Tibial nerve (tissue), 4 donors: ENCODE data around the gene SYT8. TPM values are rescaled to one million over a fixed set of nuclear protein-coding genes. Genes with fewer than 3 reads are reported as not detected.
A peak's percentile ranks its signal among the peaks of the same experiment; 100 is the strongest.

Experiments
- DNase-seq, 2 donors: peaks; one replicate each; pipeline ENCODE4 v3.0.0-alpha.2; 2019; ENCODE audit warnings: low spot score in 2 of 2
- H3K27ac ChIP-seq, 4 donors: fragments of 200-600 bp; sonication (generic) in 3 of 4; one replicate each; pipeline ENCODE4 v1.5.1; 2017 to 2019; ENCODE audit warnings: mild to moderate bottlenecking in 1 of 4
- H3K27me3 ChIP-seq, 2 donors: fragments of 200-600 bp; sonication (generic) in 1 of 2; one replicate each; pipeline versions ENCODE4 v1.5.1 to v1.6.0; 2017 to 2019
- H3K36me3 ChIP-seq, 3 donors: fragments of 200-600 bp; sonication (generic); one replicate each; pipeline ENCODE4 v1.5.1; 2018 to 2019
- H3K4me1 ChIP-seq, 4 donors: fragments of 200-600 bp; sonication (generic) in 3 of 4; one replicate each; pipeline ENCODE4 v1.5.1; 2017 to 2019
- H3K4me3 ChIP-seq, 4 donors: fragments of 200-600 bp; sonication (generic) in 3 of 4; one replicate each; pipeline ENCODE4 v1.5.1; 2017 to 2019; ENCODE audit warnings: mild to moderate bottlenecking in 1 of 4, moderate library complexity in 1 of 4
- H3K9me3 ChIP-seq, 4 donors: fragments of 200-600 bp; sonication (generic) in 3 of 4; one replicate each; pipeline ENCODE4 v1.5.1; 2017 to 2019
- EP300 ChIP-seq, 2 donors: sonication (generic); formaldehyde crosslinking; IDR thresholded peaks; one replicate each; pipeline ENCODE4 v1.6.1; 2017; ENCODE audit warnings: antibody characterized with exemption in 2 of 2, mild to moderate bottlenecking in 1 of 2
- POLR2A ChIP-seq, 2 donors: fragments of 450-650 bp; IDR thresholded peaks; one replicate each; pipeline ENCODE4 v1.6.1; 2017; ENCODE audit warnings: antibody characterized with exemption in 2 of 2, mild to moderate bottlenecking in 2 of 2, moderate library complexity in 2 of 2
- WGBS, 2 donors: methylation state at CpG; one replicate each; pipeline ENCODE4 v1.1.5; 2018; 5-methylcytosine and 5-hydroxymethylcytosine counted together
- total RNA-seq, 4 donors: library from RNA; depleted of rRNA; stranded (reverse); fragments of >200 nt; gene quantifications; one replicate each; pipeline ENCODE4 v1.1.0, GENCODE V29; 2016
- TF ChIP-seq, protein P1 (sequence below), 5 experiments: fragments of 200-600 bp in 3 of 5; fragments of 450-650 bp in 2 of 5; sonication (generic) in 3 of 5; IDR thresholded peaks; one replicate each; pipeline ENCODE4 v1.5.1; 2016 to 2019; ENCODE audit warnings: antibody characterized with exemption in 5 of 5, mild to moderate bottlenecking in 3 of 5, moderate library complexity in 2 of 5

Gene SYT8
- total RNA-seq, 4 donors from 2014 or later: 0.39 to 4.2 (median 1.0) TPM; not detected in 1

DNA sequence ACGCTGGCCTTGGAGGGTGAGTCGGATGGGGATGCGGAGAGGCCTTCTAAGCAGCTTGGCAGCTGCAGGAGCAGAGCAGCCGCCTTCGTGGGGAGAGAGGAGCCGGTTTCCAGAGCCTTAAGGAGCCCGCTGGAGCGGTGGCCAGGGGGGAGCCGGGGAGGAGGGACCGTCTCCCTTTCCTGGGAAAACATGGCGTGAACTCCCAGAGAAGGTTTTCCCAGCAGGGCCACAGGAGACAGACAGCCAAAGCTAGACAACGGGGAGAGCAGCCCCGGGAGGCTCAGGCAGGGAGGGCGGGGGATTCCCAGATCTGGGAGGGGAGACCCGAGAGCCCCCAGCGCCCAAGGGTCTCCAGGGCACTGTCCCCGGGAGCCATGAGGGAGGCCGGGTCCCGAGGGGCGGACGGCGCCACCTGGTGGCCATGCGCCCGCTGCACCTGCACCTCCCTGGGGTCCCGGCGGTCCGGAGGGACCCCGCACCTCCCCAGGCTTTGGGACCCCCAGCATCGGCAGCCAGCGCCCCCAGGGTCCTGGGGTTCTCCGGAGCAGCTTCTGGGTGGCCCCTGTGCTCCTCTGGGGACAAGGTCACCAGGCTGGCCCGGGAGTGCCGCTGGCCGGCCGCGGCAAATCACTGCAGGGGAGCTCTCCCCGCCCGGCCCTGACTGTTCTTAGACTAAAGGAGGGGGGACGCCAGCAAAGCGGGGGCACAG lies 2.4 kb upstream of the SYT8 start:
- peaks cover 0 to 58% (median 21%) of the 10 kb centered on the region in 4 donors for H3K4me1 ChIP-seq
- TF ChIP-seq EP300 (IDR thresholded peaks at IDR 0.05) (peak in 1 of 2 donors; percentile 11), POLR2A (IDR thresholded peaks at IDR 0.05) (no peak)
- TF ChIP-seq, protein P1, sequence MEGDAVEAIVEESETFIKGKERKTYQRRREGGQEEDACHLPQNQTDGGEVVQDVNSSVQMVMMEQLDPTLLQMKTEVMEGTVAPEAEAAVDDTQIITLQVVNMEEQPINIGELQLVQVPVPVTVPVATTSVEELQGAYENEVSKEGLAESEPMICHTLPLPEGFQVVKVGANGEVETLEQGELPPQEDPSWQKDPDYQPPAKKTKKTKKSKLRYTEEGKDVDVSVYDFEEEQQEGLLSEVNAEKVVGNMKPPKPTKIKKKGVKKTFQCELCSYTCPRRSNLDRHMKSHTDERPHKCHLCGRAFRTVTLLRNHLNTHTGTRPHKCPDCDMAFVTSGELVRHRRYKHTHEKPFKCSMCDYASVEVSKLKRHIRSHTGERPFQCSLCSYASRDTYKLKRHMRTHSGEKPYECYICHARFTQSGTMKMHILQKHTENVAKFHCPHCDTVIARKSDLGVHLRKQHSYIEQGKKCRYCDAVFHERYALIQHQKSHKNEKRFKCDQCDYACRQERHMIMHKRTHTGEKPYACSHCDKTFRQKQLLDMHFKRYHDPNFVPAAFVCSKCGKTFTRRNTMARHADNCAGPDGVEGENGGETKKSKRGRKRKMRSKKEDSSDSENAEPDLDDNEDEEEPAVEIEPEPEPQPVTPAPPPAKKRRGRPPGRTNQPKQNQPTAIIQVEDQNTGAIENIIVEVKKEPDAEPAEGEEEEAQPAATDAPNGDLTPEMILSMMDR (IDR thresholded peaks at IDR 0.05): peak; percentile 92 to 100 (median 99)
- DNase-seq: no peak
- H3K36me3 ChIP-seq: no peaks in the 10 kb centered on the region
- 28 to 33% methylated on average over 16 to 18 of the region's 40 CpGs for WGBS, 2 donors
- no peaks in the 10 kb centered on the region for H3K9me3 ChIP-seq
- H3K27ac ChIP-seq: peak overlapping the region; percentile 47 to 91 (median 56)
- no peaks in the 10 kb centered on the region for H3K27me3 ChIP-seq
- H3K4me3 ChIP-seq: peak overlapping the region in 2 of 4 donors; percentile 18 to 21

DNA sequence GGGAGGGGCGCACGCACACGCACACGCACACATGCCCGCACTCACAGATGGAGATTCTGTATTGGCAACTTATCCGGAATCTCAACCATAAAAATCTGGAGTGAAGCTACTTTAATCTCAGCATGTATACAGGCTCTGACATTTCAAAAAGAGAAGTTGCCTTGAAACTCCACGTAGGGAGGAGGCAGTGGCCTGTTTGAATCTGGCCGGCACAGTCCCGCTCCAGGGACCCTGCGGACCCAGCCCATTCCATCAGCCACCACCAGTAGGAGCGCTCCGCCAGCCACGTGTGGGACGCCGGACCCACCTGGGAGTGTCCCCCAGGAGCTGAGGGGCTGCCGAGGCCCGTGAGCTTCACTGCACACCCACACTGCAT lies 1.9 kb upstream of the SYT8 start:
- WGBS, 2 donors: 62 to 63% methylated on average over 15 to 17 of the region's 17 CpGs
- no peak overlapping the region for H3K4me3 ChIP-seq
- H3K9me3 ChIP-seq: no peaks in the 10 kb centered on the region

DNA sequence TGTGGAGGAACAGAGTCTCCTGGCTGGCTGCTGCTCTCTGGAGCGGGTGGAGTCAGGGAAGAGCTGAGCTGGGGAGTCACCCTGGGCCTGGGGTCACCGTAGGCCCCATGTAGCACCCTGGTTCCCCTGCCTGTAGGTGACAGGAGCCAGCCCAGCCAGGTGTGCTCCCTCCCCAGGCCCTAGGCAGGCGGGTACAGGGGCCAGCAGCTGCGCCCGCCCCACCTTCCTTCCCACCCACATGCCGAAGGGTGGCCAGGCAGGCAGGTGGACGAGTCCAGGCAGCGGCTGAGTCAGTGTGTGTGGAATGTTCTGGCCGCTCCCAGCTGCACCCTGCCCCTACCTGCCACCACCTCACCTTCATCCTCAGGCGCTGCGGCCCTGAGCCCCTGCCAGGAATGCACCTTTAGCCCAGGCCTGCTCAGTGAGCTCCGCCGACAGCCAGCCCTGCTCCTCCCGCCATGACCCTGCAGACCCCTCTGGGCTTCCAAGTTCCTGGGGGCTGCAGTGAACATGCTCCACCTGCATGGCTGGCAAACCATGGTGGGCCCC lies 654 bp upstream of the SYT8 start:
- H3K4me1 ChIP-seq: peaks cover 0 to 49% (median 23%) of the 10 kb centered on the region in 4 donors
- 81 to 84% methylated on average over 9 to 13 of the region's 14 CpGs for whole genome bisulfite sequencing, 2 donors
- no peaks in the 10 kb centered on the region for H3K27me3 ChIP-seq
- H3K27ac ChIP-seq: peak overlapping the region in 1 of 4 donors; percentile 57
- TF ChIP-seq, protein P1 (IDR thresholded peaks at IDR 0.05): no peak
- TF ChIP-seq POLR2A (IDR thresholded peaks at IDR 0.05) (no peak), EP300 (IDR thresholded peaks at IDR 0.05) (no peak)
- no peaks in the 10 kb centered on the region for H3K36me3 ChIP-seq
- DNase-seq: no peak
- H3K9me3 ChIP-seq: no peaks in the 10 kb centered on the region
- no peak overlapping the region for H3K4me3 ChIP-seq

More for the DNA sequence above, 1.9 kb upstream of the SYT8 start:
- Histone ChIP-seq H3K27ac (peak overlapping the region; percentile 34 to 91 (median 52)), H3K27me3 (no peaks in the 10 kb centered on the region), H3K4me1 (peaks cover 0 to 58% (median 21%) of the 10 kb centered on the region in 4 donors), H3K36me3 (no peaks in the 10 kb centered on the region)
- TF ChIP-seq, protein P1 (IDR thresholded peaks at IDR 0.05): no peak
- TF ChIP-seq EP300 (IDR thresholded peaks at IDR 0.05): no peak
- TF ChIP-seq POLR2A (IDR thresholded peaks at IDR 0.05): no peak
- DNase-seq: no peak

DNA sequence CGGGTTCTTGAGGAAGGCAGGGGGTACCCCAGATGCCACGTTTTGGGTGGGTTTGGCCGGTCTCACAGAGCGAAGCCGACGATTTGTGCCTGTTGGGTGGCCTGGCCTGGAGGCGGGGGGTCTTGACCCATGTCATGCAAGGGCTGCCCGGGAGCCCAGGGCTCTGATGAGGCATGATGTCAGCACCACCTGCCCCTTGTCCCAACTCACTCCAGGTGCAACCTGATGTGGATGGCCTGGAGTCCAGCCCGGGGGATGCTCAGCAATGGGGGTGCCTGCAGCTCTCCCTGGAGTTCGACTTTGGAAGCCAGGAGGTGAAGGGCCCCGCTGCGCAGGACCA lies 851 bp downstream of the SYT8 start:
- H3K27ac ChIP-seq: no peak overlapping the region
- no peak overlapping the region for H3K4me3 ChIP-seq
- no peaks in the 10 kb centered on the region for H3K36me3 ChIP-seq
- no peaks in the 10 kb centered on the region for H3K27me3 ChIP-seq
- no peaks in the 10 kb centered on the region for H3K9me3 ChIP-seq
- TF ChIP-seq, protein P1 (IDR thresholded peaks at IDR 0.05): no peak
- no peak for TF ChIP-seq POLR2A (IDR thresholded peaks at IDR 0.05)
- TF ChIP-seq EP300 (IDR thresholded peaks at IDR 0.05): no peak
- no peak for DNase-seq
- 85 to 95% methylated on average over 6 to 8 of the region's 12 CpGs for WGBS, 2 donors
- peaks cover 0 to 33% (median 18%) of the 10 kb centered on the region in 4 donors for H3K4me1 ChIP-seq
